Activated naive CD8-positive, alpha-beta T cell treated with anti-CD3 and anti-CD28 coated beads, Interleukin-2, amount 50 U/mL, for 16 hours (primary cell): ENCODE data around the gene SLCO2A1.

Experiments used
- DNase-seq: peaks from one replicate; pipeline ENCODE4 v3.0.0-alpha.2; 2020; ENCODE audit warnings: low read depth, low spot score

Gene SLCO2A1

GRCh38 chr3:133999891-134000685 is 29.6 kb downstream of the SLCO2A1 start:
- DNase-seq: no peak

GRCh38 chr3:133998691-133999241 is 31.0 kb downstream of the SLCO2A1 start:
- DNase-seq: no peak

GRCh38 chr3:133997871-133998635 is 31.7 kb downstream of the SLCO2A1 start:
- DNase-seq: no peak

- DNase-seq: no peak
Measured at GRCh38 chr3:133996996-133997395, 32.7 kb downstream of the SLCO2A1 start.

GRCh38 chr3:133996251-133996661 is 33.5 kb downstream of the SLCO2A1 start:
- DNase-seq: no peak

- DNase-seq: no peak
Measured at GRCh38 chr3:133995264-133995663, 34.5 kb downstream of the SLCO2A1 start.

- DNase-seq: no peak
Measured at GRCh38 chr3:133994166-133994890, 35.4 kb downstream of the SLCO2A1 start.

- no peak for DNase-seq
Measured at GRCh38 chr3:133992951-133993620, 36.6 kb downstream of the SLCO2A1 start.

GRCh38 chr3:133992381-133992780 is 37.3 kb downstream of the SLCO2A1 start:
- DNase-seq: no peak

- no peak for DNase-seq
Measured at GRCh38 chr3:133991637-133992036, 38.1 kb downstream of the SLCO2A1 start.

GRCh38 chr3:133991209-133991608 is 38.5 kb downstream of the SLCO2A1 start:
- DNase-seq: no peak

- DNase-seq: no peak
Measured at GRCh38 chr3:133989936-133990702, 39.6 kb downstream of the SLCO2A1 start.

GRCh38 chr3:133988631-133989161 is 41.0 kb downstream of the SLCO2A1 start:
- no peak for DNase-seq

GRCh38 chr3:133987948-133988484 is 41.7 kb downstream of the SLCO2A1 start:
- no peak for DNase-seq

GRCh38 chr3:133987136-133987535 is 42.6 kb downstream of the SLCO2A1 start:
- no peak for DNase-seq

- no peak for DNase-seq
Measured at GRCh38 chr3:133986311-133986710, 43.4 kb downstream of the SLCO2A1 start.

- no peak for DNase-seq
Measured at GRCh38 chr3:133984975-133985374, 44.8 kb downstream of the SLCO2A1 start.

GRCh38 chr3:133983576-133984560 is 45.9 kb downstream of the SLCO2A1 start:
- DNase-seq: no peak

GRCh38 chr3:133983126-133983525 is 46.6 kb downstream of the SLCO2A1 start:
- DNase-seq: no peak
